Measurements from ENCODE around the gene RAB39A. TPM values are rescaled to one million over a fixed set of nuclear protein-coding genes. Genes with fewer than 3 reads are reported as not detected.
A peak's percentile ranks its signal among the peaks of the same experiment; 100 is the strongest.

The RAB39A gene
- polyA plus RNA-seq, 3 donors: 1.9 to 6.3 (median 3.9) TPM

DNA sequence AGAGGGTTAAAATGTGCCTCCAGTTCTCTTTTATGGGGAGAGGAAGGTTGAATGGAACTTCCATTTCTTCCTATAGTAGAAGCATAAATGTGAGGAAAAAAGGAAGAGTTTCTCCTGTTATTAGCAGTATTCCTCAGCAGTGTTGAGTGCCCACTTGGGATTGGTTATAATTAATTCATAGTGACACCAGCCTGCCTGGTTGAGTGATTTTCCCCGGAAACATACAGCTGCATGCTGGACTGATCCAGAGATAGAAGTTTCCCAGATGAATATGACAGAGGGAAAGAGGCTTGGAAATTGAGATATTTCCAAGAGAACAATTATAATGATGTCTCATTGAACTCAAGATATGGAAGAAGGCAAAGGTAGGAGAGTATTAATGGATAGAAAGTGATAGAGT is 28.3 kb downstream of the RAB39A start:
- intact Hi-C loops (cut with micrococcal nuclease): no loop called here
- no peak for DNase-seq
- Mint-ChIP-seq H3K4me1 (peaks cover 26% of the 10 kb centered on the region), H3K27me3 (ENCODE audit: low read depth in 3 of 3) (no peaks in the 10 kb centered on the region), H3K9me3 (no peaks in the 10 kb centered on the region), H3K27ac (peak overlapping the region in 6 of 7 donors; percentile 49 to 90 (median 88)), H3K36me3 (peaks cover 0 to 13% of the 10 kb centered on the region in 2 donors), H3K4me3 (no peak overlapping the region)
- WGBS (ENCODE audit: insufficient coverage): no CpG with 5 or more reads among the region's 1 CpG
- H3K36me3 ChIP-seq (replicated peaks in 1 of 2; ENCODE audit: control insufficient read depth in 1 of 2, insufficient read depth in 2 of 2, low read length in 2 of 2): no peaks in the 10 kb centered on the region
- peak overlapping the region; percentile 65 for H3K4me2 ChIP-seq (replicated peaks; ENCODE audit: extremely low read depth, low read length, poor library complexity, severe bottlenecking)
- H4K20me1 ChIP-seq (ENCODE audit: insufficient read depth, low read length): peaks cover 27% of the 10 kb centered on the region
- H2AFZ ChIP-seq (ENCODE audit: insufficient read depth, low read depth, low read length, poor library complexity, severe bottlenecking): no peak overlapping the region
- H3K4me1 ChIP-seq (ENCODE audit: control insufficient read depth in 1 of 2, insufficient read depth in 2 of 2, low read length in 2 of 2): peaks cover 22 to 25% of the 10 kb centered on the region in 2 donors
- no peak overlapping the region for H3K4me3 ChIP-seq (replicated peaks in 1 of 3; ENCODE audit: low read depth in 2 of 3, low read length in 3 of 3)
- no peak overlapping the region for H3K9ac ChIP-seq (ENCODE audit: insufficient read depth, low read length, poor library complexity, severe bottlenecking)
- TF ChIP-seq, protein P1, sequence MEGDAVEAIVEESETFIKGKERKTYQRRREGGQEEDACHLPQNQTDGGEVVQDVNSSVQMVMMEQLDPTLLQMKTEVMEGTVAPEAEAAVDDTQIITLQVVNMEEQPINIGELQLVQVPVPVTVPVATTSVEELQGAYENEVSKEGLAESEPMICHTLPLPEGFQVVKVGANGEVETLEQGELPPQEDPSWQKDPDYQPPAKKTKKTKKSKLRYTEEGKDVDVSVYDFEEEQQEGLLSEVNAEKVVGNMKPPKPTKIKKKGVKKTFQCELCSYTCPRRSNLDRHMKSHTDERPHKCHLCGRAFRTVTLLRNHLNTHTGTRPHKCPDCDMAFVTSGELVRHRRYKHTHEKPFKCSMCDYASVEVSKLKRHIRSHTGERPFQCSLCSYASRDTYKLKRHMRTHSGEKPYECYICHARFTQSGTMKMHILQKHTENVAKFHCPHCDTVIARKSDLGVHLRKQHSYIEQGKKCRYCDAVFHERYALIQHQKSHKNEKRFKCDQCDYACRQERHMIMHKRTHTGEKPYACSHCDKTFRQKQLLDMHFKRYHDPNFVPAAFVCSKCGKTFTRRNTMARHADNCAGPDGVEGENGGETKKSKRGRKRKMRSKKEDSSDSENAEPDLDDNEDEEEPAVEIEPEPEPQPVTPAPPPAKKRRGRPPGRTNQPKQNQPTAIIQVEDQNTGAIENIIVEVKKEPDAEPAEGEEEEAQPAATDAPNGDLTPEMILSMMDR (IDR thresholded peaks at IDR 0.05): no peak
- H3K27ac ChIP-seq (ENCODE audit: low read depth in 1 of 2, low read length in 2 of 2): peak overlapping the region in 1 of 2 donors; percentile 80
- H3K79me2 ChIP-seq (ENCODE audit: insufficient read depth, low read length): no peaks in the 10 kb centered on the region
- H3K27me3 ChIP-seq (ENCODE audit: control insufficient read depth in 2 of 2, insufficient read depth in 2 of 2, low read length in 2 of 2): no peaks in the 10 kb centered on the region
- H3K9me3 ChIP-seq (replicated peaks in 1 of 2; ENCODE audit: control insufficient read depth in 1 of 2, insufficient read depth in 1 of 2, low read length in 2 of 2): no peaks in the 10 kb centered on the region

GRCh38 chr11:107957109-107957588 is 28.9 kb downstream of the RAB39A start:
- TF ChIP-seq, protein P1 (IDR thresholded peaks at IDR 0.05): no peak
- Mint-ChIP-seq H3K36me3 (peaks cover 4 to 17% of the 10 kb centered on the region in 2 donors), H3K27me3 (ENCODE audit: low read depth in 3 of 3) (no peaks in the 10 kb centered on the region), H3K4me3 (peak overlapping the region; percentile 11 to 73), H3K27ac (peak overlapping the region; percentile 80 to 90 (median 87)), H3K4me1 (peaks cover 26% of the 10 kb centered on the region), H3K9me3 (no peaks in the 10 kb centered on the region)
- intact Hi-C loops (cut with micrococcal nuclease): no loop called here
- Histone ChIP-seq H3K79me2 (ENCODE audit: insufficient read depth, low read length) (no peaks in the 10 kb centered on the region), H3K36me3 (replicated peaks in 1 of 2; ENCODE audit: control insufficient read depth in 1 of 2, insufficient read depth in 2 of 2, low read length in 2 of 2) (peaks cover under 1 to 4% of the 10 kb centered on the region in 2 donors), H3K27ac (ENCODE audit: low read depth in 1 of 2, low read length in 2 of 2) (peak overlapping the region; percentile 28 to 80), H2AFZ (ENCODE audit: insufficient read depth, low read depth, low read length, poor library complexity, severe bottlenecking) (no peak overlapping the region), H3K9me3 (replicated peaks in 1 of 2; ENCODE audit: control insufficient read depth in 1 of 2, insufficient read depth in 1 of 2, low read length in 2 of 2) (no peaks in the 10 kb centered on the region), H3K4me1 (ENCODE audit: control insufficient read depth in 1 of 2, insufficient read depth in 2 of 2, low read length in 2 of 2) (peaks cover 22 to 25% of the 10 kb centered on the region in 2 donors), H3K9ac (ENCODE audit: insufficient read depth, low read length, poor library complexity, severe bottlenecking) (no peak overlapping the region), H4K20me1 (ENCODE audit: insufficient read depth, low read length) (peaks cover 26% of the 10 kb centered on the region), H3K27me3 (ENCODE audit: control insufficient read depth in 2 of 2, insufficient read depth in 2 of 2, low read length in 2 of 2) (no peaks in the 10 kb centered on the region), H3K4me2 (replicated peaks; ENCODE audit: extremely low read depth, low read length, poor library complexity, severe bottlenecking) (peak overlapping the region; percentile 65), H3K4me3 (replicated peaks in 1 of 3; ENCODE audit: low read depth in 2 of 3, low read length in 3 of 3) (peak overlapping the region in 2 of 3 experiments; percentile 25 to 57)
- WGBS (ENCODE audit: insufficient coverage): 0% methylated on average over 1 of the region's 1 CpG
- peak; percentile 69 to 87 (median 86) for DNase-seq
